HS-5 (cell line): ENCODE measurements around the gene FHAD1.
"Not testable (repeated sequence)": the region's sequence is repeated elsewhere in the genome, so short reads cannot be mapped to it uniquely, and the experiment has no call there.

Source experiments
- DNase-seq: peaks from one replicate; pipeline ENCODE4 v3.0.0-alpha.2; 2012; ENCODE audit warnings: low read depth

The FHAD1 gene

GRCh38 chr1:15276691-15277446 lies 29.8 kb downstream of the FHAD1 start:
- DNase-seq, result no peak

GRCh38 chr1:15277447-15277838 lies 30.4 kb downstream of the FHAD1 start:
- DNase-seq, result no peak

GRCh38 chr1:15277933-15278332 lies 30.9 kb downstream of the FHAD1 start:
- DNase-seq, result no peak

GRCh38 chr1:15279576-15280230 lies 32.7 kb downstream of the FHAD1 start:
- no peak for DNase-seq

GRCh38 chr1:15280416-15280815 lies 33.4 kb downstream of the FHAD1 start:
- no peak for DNase-seq

DNA sequence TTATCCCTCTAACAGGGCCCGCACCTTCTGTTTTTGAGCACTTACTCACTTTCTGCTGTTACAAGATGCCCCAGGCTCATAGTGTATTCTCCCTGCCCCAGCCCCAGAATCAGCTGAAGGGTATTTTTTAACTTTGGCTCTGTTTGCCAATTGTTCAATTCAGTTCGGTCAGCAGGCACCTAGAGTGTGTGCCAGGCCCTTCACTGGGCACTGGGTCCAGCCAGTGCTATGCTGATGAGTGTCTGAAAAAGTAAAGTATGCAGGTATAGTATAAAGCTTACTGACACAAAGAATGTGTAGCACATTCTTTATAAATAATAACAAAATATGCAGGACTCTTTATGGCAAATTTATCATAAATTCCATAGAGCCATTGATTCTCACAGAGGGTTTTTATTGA lies 35.0 kb downstream of the FHAD1 start:
- DNase-seq, result no peak

GRCh38 chr1:15282810-15283474 lies 35.9 kb downstream of the FHAD1 start:
- DNase-seq, result no peak

DNA sequence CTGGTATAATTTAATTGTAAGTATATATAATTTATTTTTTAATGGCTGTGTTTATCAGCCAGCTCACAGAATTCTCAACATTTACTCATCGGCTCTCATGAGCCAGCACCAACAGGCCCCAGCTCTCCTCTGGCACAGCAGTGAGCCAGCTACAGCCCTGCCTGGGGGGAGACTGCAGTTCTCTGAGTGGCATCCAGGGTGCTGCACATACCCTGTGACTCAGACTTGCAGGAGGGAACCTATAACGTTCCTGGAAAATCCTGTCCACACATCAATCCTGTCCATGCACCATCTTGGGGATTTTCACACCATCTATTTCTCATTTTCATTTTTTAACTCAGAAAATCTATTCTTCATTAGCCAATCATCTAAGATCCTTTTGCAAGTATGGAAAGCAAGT lies 36.5 kb downstream of the FHAD1 start:
- DNase-seq, result no peak

GRCh38 chr1:15286452-15286851 lies 39.4 kb downstream of the FHAD1 start:
- DNase-seq, result no peak

DNA sequence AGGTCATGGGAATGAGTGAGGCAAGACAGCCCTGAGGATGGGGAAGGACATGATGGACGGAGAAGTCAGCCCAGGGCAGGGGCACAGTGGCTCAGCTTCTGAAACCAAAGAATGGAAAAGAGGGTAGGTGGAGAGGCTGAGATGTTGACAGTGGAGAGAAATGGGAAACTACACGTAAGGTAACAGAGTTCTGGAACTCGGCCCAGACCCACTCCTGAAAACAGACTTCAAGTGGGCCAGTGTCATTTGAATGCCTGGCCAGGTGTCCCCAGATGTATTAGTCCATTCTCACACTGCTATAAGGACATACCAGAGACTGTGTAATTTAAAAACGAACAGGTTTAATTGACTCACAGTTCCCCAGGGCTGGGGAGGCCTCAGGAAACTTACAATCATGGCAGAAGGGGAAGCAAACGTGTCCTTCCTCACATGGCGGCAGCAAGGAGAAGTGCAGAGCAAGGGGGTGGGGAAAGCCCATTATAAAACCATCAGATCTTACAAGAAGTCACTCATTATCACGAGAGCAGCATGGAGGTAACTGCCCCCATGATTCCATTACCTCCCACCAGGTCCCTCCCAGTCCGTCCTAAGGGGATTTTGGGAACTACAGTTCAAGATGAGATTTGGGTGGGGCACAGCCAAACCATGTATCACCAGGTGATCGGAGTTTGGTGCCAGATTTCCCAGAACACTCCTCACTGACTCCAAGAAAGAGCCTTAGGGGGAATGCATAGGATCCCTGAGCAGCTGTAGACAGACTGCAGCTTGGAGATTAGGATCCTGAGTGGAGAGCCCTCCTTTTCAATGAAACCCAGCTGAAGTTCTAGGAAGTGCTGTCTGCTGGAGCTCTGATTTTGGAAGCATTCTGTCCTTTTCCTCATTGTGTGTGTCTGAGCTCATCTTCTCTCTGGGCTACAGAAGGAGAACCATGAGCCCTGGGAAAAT lies 40.3 kb downstream of the FHAD1 start:
- no peak for DNase-seq

- no peak for DNase-seq
Measured at GRCh38 chr1:15288173-15288926, 41.3 kb downstream of the FHAD1 start.

DNA sequence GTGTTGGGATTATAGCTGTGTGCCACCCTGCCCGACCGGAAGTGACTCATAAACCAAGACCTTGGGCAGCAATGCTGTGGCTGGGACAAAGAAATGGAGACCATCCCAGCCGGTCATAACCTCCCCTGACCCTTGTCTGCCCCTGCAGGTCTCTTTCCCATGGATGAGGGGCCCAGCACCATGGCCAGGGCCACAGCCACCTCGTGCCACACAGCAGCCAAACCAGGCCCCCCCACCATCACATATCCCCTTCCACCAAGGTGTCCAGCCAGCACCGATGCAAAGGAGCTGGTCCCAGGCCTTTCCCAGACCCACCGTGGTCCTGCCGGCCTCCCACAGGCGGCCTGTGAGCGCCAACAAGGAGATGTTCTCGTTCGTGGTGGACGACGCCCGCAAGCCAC lies 42.2 kb downstream of the FHAD1 start:
- no peak for DNase-seq

GRCh38 chr1:15290382-15290781 lies 43.4 kb downstream of the FHAD1 start:
- DNase-seq, result no peak

GRCh38 chr1:15295696-15296095 lies 48.7 kb downstream of the FHAD1 start:
- DNase-seq, result no peak

DNA sequence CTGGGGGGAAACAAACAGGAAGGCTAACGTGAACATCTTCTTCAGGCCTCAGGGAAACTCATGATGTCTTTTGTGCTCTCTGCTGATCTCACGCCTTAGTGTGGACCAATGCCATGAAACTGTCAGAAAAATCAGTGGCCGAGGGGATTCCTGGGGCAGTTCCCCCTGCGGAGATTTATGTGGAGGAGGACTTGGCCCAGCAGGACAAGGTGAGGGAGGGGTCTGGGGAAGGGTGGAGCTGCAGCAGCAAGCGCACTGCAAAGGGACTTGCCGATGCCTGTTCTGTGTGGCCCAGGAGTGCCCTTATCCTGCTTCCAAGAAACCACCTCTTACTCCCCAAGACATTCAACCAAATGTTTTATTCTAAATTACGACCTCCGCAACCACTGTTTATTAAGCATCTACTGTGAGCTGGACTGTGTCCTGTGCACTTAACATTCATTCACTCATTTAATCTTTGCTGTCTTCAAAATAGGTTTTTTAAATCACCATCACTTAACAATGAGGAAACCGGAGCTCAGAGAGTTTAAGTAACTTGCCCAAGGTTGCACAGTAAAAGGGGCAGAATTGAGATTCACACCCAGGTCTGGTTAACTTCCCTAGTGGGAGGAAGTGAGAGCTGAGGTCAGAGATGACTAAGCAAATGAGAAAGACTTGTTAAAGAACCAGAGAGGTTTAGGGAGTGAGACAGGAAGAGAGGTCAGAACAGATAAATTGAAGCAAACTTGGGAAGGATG lies 49.7 kb downstream of the FHAD1 start:
- DNase-seq, result no peak

DNA sequence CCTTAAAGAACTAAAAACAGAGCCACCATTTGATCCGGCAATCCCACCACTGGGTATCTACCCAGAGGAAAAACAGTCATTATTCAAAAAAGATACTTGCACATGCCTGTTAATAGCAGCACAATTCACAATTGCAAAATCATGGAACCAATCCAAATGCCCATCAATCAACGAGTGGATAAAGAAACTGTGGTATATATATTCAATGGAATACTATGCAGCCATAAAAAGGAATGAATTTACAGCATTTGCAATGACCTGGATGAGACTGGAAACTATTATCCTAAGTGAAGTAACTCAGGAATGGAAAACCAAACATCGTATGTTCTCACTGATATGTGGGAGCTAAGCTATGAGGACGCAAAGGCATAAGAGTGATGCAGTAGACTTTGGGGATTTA lies 51.0 kb downstream of the FHAD1 start:
- not testable (repeated sequence) for DNase-seq

DNA sequence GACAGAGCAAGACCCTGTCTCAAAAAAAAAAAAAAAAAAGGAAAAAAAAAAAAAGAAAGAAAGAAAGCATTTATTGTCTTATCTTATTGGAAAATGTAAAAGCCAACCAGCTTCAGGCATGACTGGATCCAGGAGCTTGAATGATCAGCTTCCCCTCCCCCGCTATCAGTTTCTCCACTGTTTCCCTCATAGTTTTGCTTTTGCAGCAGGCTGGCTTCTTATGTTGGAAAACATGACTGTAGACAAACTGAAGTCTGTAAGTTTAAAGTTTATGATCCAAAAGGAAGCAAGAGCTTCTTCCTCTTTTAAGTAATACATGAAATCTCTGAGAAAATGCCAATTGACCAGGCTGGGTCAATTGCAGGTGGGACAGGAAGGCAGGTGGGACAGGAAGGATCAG lies 52.2 kb downstream of the FHAD1 start:
- DNase-seq, result no peak

DNA sequence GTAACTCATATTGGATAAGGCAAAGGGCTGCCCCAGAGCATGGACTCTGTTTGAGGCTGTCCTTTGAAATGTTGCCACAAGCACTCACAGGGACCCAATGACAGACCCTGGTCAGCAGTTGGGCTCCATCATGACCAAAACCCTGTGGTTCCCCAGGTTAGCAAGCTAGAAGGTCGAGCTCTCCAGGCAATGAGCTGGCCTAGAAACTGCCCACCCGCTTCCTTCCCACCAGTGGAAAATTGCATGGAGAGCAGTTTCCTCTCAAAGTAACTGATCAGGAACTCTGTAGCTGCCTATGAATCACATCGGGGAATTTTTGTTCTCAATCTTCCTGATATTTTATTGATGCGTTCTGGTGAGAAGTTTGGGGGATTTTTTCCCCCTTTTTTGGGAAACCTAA lies 52.8 kb downstream of the FHAD1 start:
- no peak for DNase-seq

DNA sequence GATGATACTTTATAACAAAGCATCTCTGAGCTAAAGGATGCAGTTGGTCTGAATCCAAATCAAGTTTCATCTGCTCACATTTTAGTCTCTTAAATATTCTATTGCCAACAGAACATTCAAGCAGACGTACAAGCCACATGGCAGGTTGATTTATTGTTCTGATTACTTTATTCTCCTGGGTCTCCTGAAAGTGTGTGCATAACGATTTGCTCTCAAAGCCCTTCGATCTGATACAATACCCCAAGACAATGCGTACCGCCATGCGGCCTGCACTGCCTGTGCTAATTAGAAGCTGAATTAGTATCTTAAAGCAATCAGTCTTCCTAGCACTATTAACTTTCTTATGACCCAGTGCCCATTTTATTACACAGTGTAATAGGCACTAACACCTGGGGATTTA lies 56.9 kb downstream of the FHAD1 start:
- DNase-seq, result no peak

GRCh38 chr1:15304708-15305467 lies 57.9 kb downstream of the FHAD1 start:
- DNase-seq, result no peak
